ENCODE results near the gene GPR63.

Gene GPR63

DNA sequence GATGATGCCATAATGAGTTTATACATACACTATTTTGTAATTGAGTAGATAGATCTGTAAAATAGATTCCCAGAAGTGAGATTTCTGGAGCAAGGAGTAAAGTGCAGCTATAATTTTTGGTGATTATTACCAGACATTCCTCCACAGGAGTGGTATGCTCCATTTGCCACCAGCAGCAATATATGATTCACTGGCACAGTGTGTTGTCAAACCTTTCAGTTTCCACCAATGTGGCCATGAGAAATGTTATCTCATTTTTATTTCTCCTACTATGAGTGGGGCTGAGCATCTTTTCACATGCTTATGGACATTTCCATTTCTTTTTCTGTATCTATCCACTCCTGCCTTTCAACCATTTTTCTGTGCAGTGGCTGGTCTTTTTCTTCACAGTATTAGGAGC lies 70.5 kb downstream of the GPR63 start:
- Histone ChIP-seq H3K14ac (ENCODE audit: low read length) (no peak overlapping the region), H4K12ac (ENCODE audit: low read depth, low read length) (no peak overlapping the region), H2BK5ac (ENCODE audit: low read depth, low read length, poor library complexity) (no peak overlapping the region), H3K9me3 (ENCODE audit: insufficient read depth, low read depth, low read length) (no peaks in the 10 kb centered on the region), H2BK120ac (ENCODE audit: insufficient read depth, low read length, poor library complexity) (no peak overlapping the region), H3K4me2 (ENCODE audit: low read length) (no peak overlapping the region), H2BK12ac (ENCODE audit: low read length) (no peak overlapping the region), H3K18ac (ENCODE audit: low read length) (no peak overlapping the region), H3K27ac (ENCODE audit: low read depth, low read length) (no peak overlapping the region), H3K23ac (ENCODE audit: low read length) (no peak overlapping the region), H3K4me3 (ENCODE audit: low read depth, low read length) (no peak overlapping the region), H3K36me3 (ENCODE audit: control insufficient read depth in 1 of 2, insufficient read depth in 2 of 2, low read length in 2 of 2) (no peaks in the 10 kb centered on the region), H3K9ac (ENCODE audit: low read length) (no peak overlapping the region), H4K91ac (ENCODE audit: low read depth, low read length) (no peak overlapping the region), H2AK5ac (ENCODE audit: low read length) (no peak overlapping the region), H3K4me1 (ENCODE audit: control insufficient read depth in 1 of 2, insufficient read depth in 2 of 2, low read length in 2 of 2) (no peaks in the 10 kb centered on the region), H2AFZ (ENCODE audit: insufficient read depth, low read length, poor library complexity) (no peak overlapping the region), H3K4ac (ENCODE audit: low read depth, low read length) (no peak overlapping the region), H4K8ac (ENCODE audit: low read depth, low read length) (no peak overlapping the region), H3K27me3 (ENCODE audit: insufficient read depth, low read length) (no peaks in the 10 kb centered on the region), H3K79me1 (ENCODE audit: low read length) (no peaks in the 10 kb centered on the region), H3K79me2 (ENCODE audit: control insufficient read depth, insufficient read depth, low read length, poor library complexity) (no peaks in the 10 kb centered on the region)
- DNase-seq, result no peak

DNA sequence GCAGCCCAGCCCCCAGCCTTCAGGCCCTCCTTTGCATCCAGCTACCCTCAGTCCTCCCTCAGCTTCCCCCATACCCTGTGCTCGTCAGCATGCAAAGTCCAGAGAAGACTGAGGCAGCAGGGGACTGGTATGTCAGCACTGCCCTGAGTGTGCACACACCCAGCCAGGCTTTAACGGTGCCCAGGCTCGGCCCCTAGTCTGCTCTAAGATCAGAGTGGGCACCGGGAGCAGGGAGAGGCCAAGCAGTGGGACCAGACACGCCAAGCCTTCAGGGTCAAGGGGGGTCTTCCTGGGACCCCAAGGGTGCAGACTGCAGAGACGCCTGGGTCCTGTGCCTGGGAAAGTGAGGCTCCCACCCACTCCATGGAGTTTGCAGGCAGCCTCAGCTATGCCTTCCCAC lies 74.7 kb downstream of the GPR63 start:
- Histone ChIP-seq H3K23ac (ENCODE audit: low read length) (no peak overlapping the region), H3K14ac (ENCODE audit: low read length) (no peak overlapping the region), H2BK120ac (ENCODE audit: insufficient read depth, low read length, poor library complexity) (no peak overlapping the region), H2BK12ac (ENCODE audit: low read length) (no peak overlapping the region), H4K12ac (ENCODE audit: low read depth, low read length) (no peak overlapping the region), H3K27ac (ENCODE audit: low read depth, low read length) (no peak overlapping the region), H3K9ac (ENCODE audit: low read length) (no peak overlapping the region), H4K91ac (ENCODE audit: low read depth, low read length) (no peak overlapping the region), H3K4me1 (ENCODE audit: control insufficient read depth in 1 of 2, insufficient read depth in 2 of 2, low read length in 2 of 2) (no peaks in the 10 kb centered on the region), H3K79me1 (ENCODE audit: low read length) (no peaks in the 10 kb centered on the region), H3K18ac (ENCODE audit: low read length) (no peak overlapping the region), H3K4me3 (ENCODE audit: low read depth, low read length) (no peak overlapping the region), H2BK5ac (ENCODE audit: low read depth, low read length, poor library complexity) (no peak overlapping the region), H4K8ac (ENCODE audit: low read depth, low read length) (no peak overlapping the region), H2AK5ac (ENCODE audit: low read length) (no peak overlapping the region), H3K4me2 (ENCODE audit: low read length) (no peak overlapping the region), H3K79me2 (ENCODE audit: control insufficient read depth, insufficient read depth, low read length, poor library complexity) (no peaks in the 10 kb centered on the region), H2AFZ (ENCODE audit: insufficient read depth, low read length, poor library complexity) (no peak overlapping the region), H3K27me3 (ENCODE audit: insufficient read depth, low read length) (no peaks in the 10 kb centered on the region), H3K36me3 (ENCODE audit: control insufficient read depth in 1 of 2, insufficient read depth in 2 of 2, low read length in 2 of 2) (no peaks in the 10 kb centered on the region), H3K9me3 (ENCODE audit: insufficient read depth, low read depth, low read length) (no peaks in the 10 kb centered on the region), H3K4ac (ENCODE audit: low read depth, low read length) (no peak overlapping the region)
- DNase-seq, result no peak
- no CpG with 5 or more reads among the region's 6 CpGs for WGBS (ENCODE audit: extremely low coverage, insufficient coverage, insufficient read length)

DNA sequence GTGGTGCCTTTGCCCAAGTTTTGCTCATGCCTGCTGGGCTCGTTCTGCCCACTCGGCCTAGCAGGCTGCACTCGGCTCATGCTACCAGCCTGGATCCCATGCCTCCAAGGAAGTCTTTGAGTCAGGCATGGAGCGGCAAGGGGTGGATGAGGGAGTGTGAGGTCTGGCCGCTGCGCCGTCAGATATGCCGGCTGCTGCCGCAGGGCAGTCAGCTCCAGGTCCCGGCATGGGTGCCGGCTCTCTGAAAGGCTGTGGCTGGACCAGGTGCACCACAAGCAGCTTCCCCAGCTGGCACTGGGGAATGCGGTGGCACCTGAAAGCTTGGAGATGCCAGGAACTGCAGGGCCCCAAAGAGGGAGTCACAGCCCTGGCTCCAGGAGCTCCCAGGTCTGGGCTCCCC lies 75.5 kb downstream of the GPR63 start:
- no peak overlapping the region for H4K91ac ChIP-seq (ENCODE audit: low read depth, low read length)
- no peak overlapping the region for H2AK5ac ChIP-seq (ENCODE audit: low read length)
- no peak overlapping the region for H3K14ac ChIP-seq (ENCODE audit: low read length)
- H3K4ac ChIP-seq (ENCODE audit: low read depth, low read length), result no peak overlapping the region
- H3K18ac ChIP-seq (ENCODE audit: low read length), result no peak overlapping the region
- no peak overlapping the region for H2BK5ac ChIP-seq (ENCODE audit: low read depth, low read length, poor library complexity)
- H3K79me2 ChIP-seq (ENCODE audit: control insufficient read depth, insufficient read depth, low read length, poor library complexity), result no peaks in the 10 kb centered on the region
- no peaks in the 10 kb centered on the region for H3K9me3 ChIP-seq (ENCODE audit: insufficient read depth, low read depth, low read length)
- no peaks in the 10 kb centered on the region for H3K79me1 ChIP-seq (ENCODE audit: low read length)
- no peak overlapping the region for H2BK12ac ChIP-seq (ENCODE audit: low read length)
- H3K36me3 ChIP-seq (ENCODE audit: control insufficient read depth in 1 of 2, insufficient read depth in 2 of 2, low read length in 2 of 2), result no peaks in the 10 kb centered on the region
- H3K4me1 ChIP-seq (ENCODE audit: control insufficient read depth in 1 of 2, insufficient read depth in 2 of 2, low read length in 2 of 2), result no peaks in the 10 kb centered on the region
- no peak overlapping the region for H3K4me2 ChIP-seq (ENCODE audit: low read length)
- no peak overlapping the region for H4K12ac ChIP-seq (ENCODE audit: low read depth, low read length)
- H4K8ac ChIP-seq (ENCODE audit: low read depth, low read length), result no peak overlapping the region
- H3K27ac ChIP-seq (ENCODE audit: low read depth, low read length), result no peak overlapping the region
- H2BK120ac ChIP-seq (ENCODE audit: insufficient read depth, low read length, poor library complexity), result no peak overlapping the region
- no peaks in the 10 kb centered on the region for H3K27me3 ChIP-seq (ENCODE audit: insufficient read depth, low read length)
- H3K9ac ChIP-seq (ENCODE audit: low read length), result no peak overlapping the region
- DNase-seq, result no peak
- WGBS (ENCODE audit: extremely low coverage, insufficient coverage, insufficient read length), result no CpG with 5 or more reads among the region's 12 CpGs
- H3K23ac ChIP-seq (ENCODE audit: low read length), result no peak overlapping the region
- no peak overlapping the region for H3K4me3 ChIP-seq (ENCODE audit: low read depth, low read length)
- no peak overlapping the region for H2AFZ ChIP-seq (ENCODE audit: insufficient read depth, low read length, poor library complexity)

DNA sequence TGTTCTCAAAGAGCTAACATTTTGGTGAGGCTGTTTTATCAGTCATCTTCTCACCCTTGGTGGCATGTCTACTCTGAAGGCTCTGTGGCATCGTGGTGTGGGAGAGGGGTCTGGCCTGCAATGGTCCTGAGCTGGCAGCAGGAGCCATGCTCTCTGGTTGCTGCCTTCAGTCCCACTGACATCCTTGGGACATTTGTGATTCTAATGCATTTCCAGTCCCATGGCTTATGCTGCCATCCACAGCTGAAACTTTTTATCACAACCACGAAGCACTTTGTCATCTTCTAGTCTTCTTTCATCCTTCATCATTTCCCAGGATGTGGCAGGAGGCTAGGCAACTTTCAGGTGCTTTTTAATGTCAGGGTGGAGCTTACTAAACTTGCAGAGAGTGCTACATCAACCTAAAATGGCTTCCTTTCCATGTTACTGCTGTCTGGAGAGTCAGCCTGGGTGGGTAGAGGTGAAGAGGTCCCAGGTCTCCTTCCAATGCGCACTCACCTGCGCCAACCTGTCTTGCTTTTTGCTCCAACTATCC lies 77.1 kb downstream of the GPR63 start:
- Histone ChIP-seq H2BK12ac (ENCODE audit: low read length) (no peak overlapping the region), H3K9ac (ENCODE audit: low read length) (no peak overlapping the region), H3K14ac (ENCODE audit: low read length) (no peak overlapping the region), H3K79me2 (ENCODE audit: control insufficient read depth, insufficient read depth, low read length, poor library complexity) (no peaks in the 10 kb centered on the region), H4K12ac (ENCODE audit: low read depth, low read length) (no peak overlapping the region), H3K79me1 (ENCODE audit: low read length) (no peaks in the 10 kb centered on the region), H2BK5ac (ENCODE audit: low read depth, low read length, poor library complexity) (no peak overlapping the region), H3K9me3 (ENCODE audit: insufficient read depth, low read depth, low read length) (no peaks in the 10 kb centered on the region), H3K27ac (ENCODE audit: low read depth, low read length) (no peak overlapping the region), H4K8ac (ENCODE audit: low read depth, low read length) (no peak overlapping the region), H3K4ac (ENCODE audit: low read depth, low read length) (no peak overlapping the region), H3K4me1 (ENCODE audit: control insufficient read depth in 1 of 2, insufficient read depth in 2 of 2, low read length in 2 of 2) (no peaks in the 10 kb centered on the region), H3K36me3 (ENCODE audit: control insufficient read depth in 1 of 2, insufficient read depth in 2 of 2, low read length in 2 of 2) (no peaks in the 10 kb centered on the region), H3K4me2 (ENCODE audit: low read length) (no peak overlapping the region), H2BK120ac (ENCODE audit: insufficient read depth, low read length, poor library complexity) (no peak overlapping the region), H3K4me3 (ENCODE audit: low read depth, low read length) (no peak overlapping the region), H2AFZ (ENCODE audit: insufficient read depth, low read length, poor library complexity) (no peak overlapping the region), H2AK5ac (ENCODE audit: low read length) (no peak overlapping the region), H3K18ac (ENCODE audit: low read length) (no peak overlapping the region), H3K23ac (ENCODE audit: low read length) (no peak overlapping the region), H3K27me3 (ENCODE audit: insufficient read depth, low read length) (no peaks in the 10 kb centered on the region), H4K91ac (ENCODE audit: low read depth, low read length) (no peak overlapping the region)
- no peak for DNase-seq
- no CpG with 5 or more reads among the region's 4 CpGs for WGBS (ENCODE audit: extremely low coverage, insufficient coverage, insufficient read length)

Measured in trophoblast cell (in vitro differentiated cells and primary cell).